Measurements from ENCODE around the gene SYNE4. TPM values are rescaled to one million over a fixed set of nuclear protein-coding genes. Genes with fewer than 3 reads are reported as not detected.

Gene SYNE4
- 8.5 and 10.2 TPM in 2 replicates for total RNA-seq

GRCh38 chr19:36008336-36008978 lies at the start of gene SYNE4:
Gene SYNE4 (minus strand): TSS chr19:36008813. CDS start chr19:36008681, 132 bp downstream.

GRCh38 chr19:36054733-36055686 lies 46.4 kb upstream of the SYNE4 start, which contains the start of gene WDR62:
Gene WDR62 (plus strand): TSS chr19:36054897. CDS start chr19:36054972, 75 bp downstream.

GRCh38 chr19:36054119-36054732 lies 45.6 kb upstream of the SYNE4 start, which contains the start of gene THAP8:
Gene THAP8 (minus strand): TSS chr19:36054285. CDS start chr19:36054217, 68 bp downstream.

GRCh38 chr19:36032251-36033104 lies 23.9 kb upstream of the SYNE4 start, which contains the start of gene CLIP3:
Gene CLIP3 (minus strand): TSS chr19:36032873. CDS start chr19:36032357, 516 bp downstream.

GRCh38 chr19:36014012-36014924 lies 5.7 kb upstream of the SYNE4 start, which contains the start of gene ALKBH6:
Gene ALKBH6 (minus strand): TSS chr19:36014213. CDS start chr19:36013397, 816 bp downstream.

GRCh38 chr19:35995048-35995993 lies 13.3 kb downstream of the SYNE4 start, which contains the start of gene SDHAF1:
Gene SDHAF1 (plus strand): TSS chr19:35995188. CDS start chr19:35995275, 87 bp downstream.

Small RNA genes within 50 kb of the gene (small RNA-seq; reads per million reads assigned to genes)
- not detected for gene AF038458.1

Other genes starting within 250 kb of the SYNE4 start
- 8.7 and 14.5 TPM in 2 replicates for gene ARHGAP33, start 233.2 kb downstream of the SYNE4 start, total RNA-seq
- gene PRODH2, start 196.0 kb downstream of the SYNE4 start, total RNA-seq, result not detected in 2 replicates
- gene NPHS1, start 156.3 kb downstream of the SYNE4 start, total RNA-seq, result not detected in 2 replicates
- gene KIRREL2, start 151.9 kb downstream of the SYNE4 start, total RNA-seq, result 0.39 TPM in 1 of 2 replicates, not detected in the other
- gene APLP1, start 140.2 kb downstream of the SYNE4 start, total RNA-seq, result 5.5 and 9.1 TPM in 2 replicates
- 5.6 and 16.5 TPM in 2 replicates for gene NFKBID, start 108.3 kb downstream of the SYNE4 start, total RNA-seq
- 3.1 and 3.5 TPM in 2 replicates for gene HCST, start 106.3 kb downstream of the SYNE4 start, total RNA-seq
- not detected in 2 replicates for gene TYROBP, start 100.5 kb downstream of the SYNE4 start, total RNA-seq
- gene LRFN3, start 72.4 kb downstream of the SYNE4 start, total RNA-seq, result 8.6 and 11.6 TPM in 2 replicates
- gene SDHAF1, start 13.6 kb downstream of the SYNE4 start, total RNA-seq, result 17.4 and 22.4 TPM in 2 replicates
- gene ALKBH6, start 5.4 kb upstream of the SYNE4 start, total RNA-seq, result 11.0 and 18.3 TPM in 2 replicates
- 6.3 and 13.0 TPM in 2 replicates for gene CLIP3, start 24.1 kb upstream of the SYNE4 start, total RNA-seq
- gene THAP8, start 45.5 kb upstream of the SYNE4 start, total RNA-seq, result 5.5 and 8.1 TPM in 2 replicates
- 14.1 and 17.5 TPM in 2 replicates for gene WDR62, start 46.1 kb upstream of the SYNE4 start, total RNA-seq
- not detected in 2 replicates for gene OVOL3, start 102.3 kb upstream of the SYNE4 start, total RNA-seq
- gene POLR2I, start 106.1 kb upstream of the SYNE4 start, total RNA-seq, result 55.5 and 82.8 TPM in 2 replicates
- gene TBCB, start 106.7 kb upstream of the SYNE4 start, total RNA-seq, result 173 and 337 TPM in 2 replicates
- gene CAPNS1, start 131.3 kb upstream of the SYNE4 start, total RNA-seq, result 413 and 636 TPM in 2 replicates
- 4.9 and 53.8 TPM in 2 replicates for gene COX7A1, start 143.6 kb upstream of the SYNE4 start, total RNA-seq
- gene ZNF565, start 205.9 kb upstream of the SYNE4 start, total RNA-seq, result 4.6 and 6.3 TPM in 2 replicates
- 77.3 and 79.3 TPM in 2 replicates for gene ZNF146, start 206.3 kb upstream of the SYNE4 start, total RNA-seq